ENCODE measurements around the gene ZNF318. TPM values are rescaled to one million over a fixed set of nuclear protein-coding genes. Genes with fewer than 3 reads are reported as not detected.
A peak's percentile ranks its signal among the peaks of the same experiment; 100 is the strongest.
"Not testable (repeated sequence)": the region's sequence is repeated elsewhere in the genome, so short reads cannot be mapped to it uniquely, and the experiment has no call there.

The ZNF318 gene
- total and polyA plus RNA-seq, 2 donors (not counting 1 experiment from before 2014, with no cell fraction given) = 79.7 to 91.8 TPM

DNA sequence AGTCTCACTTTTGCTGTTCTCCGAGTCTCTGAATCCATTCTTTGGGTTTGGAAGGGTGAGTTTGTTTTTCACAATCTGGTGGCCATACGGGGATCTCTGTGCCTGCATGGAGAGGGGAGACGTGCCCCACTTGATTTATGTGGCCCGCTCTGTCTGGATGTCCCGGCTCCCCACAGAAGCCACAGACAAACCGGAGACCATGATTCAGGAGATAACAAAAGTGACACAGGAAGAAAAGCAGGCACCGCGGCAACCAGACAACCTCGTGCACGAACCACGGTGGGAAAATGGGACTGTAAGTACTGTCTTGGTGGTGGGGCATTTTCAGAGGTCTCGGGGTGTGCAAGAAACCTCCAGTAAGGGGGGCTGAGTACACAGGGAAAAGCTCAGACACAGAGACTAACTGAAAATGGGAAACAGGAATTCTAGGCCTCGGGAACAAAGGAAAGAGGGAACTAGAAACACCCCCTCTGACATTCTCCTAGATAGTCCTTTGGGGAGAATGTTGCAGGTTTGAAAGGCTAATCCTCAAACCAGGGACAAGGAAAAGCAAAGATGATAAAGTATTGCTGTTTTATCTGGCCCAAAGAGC, 22.1 kb upstream of the ZNF318 start:
- H3K9me3 Mint-ChIP-seq (ENCODE audit: insufficient read depth) = no peaks in the 10 kb centered on the region
- no peak overlapping the region for H3K9ac ChIP-seq (ENCODE audit: low read length)
- ATAC-seq (ENCODE audit: low read depth) = no peak
- no peak overlapping the region for H3K4me3 ChIP-seq (ENCODE audit: control extremely low read depth in 1 of 5, extremely low read depth in 1 of 5, insufficient read depth in 1 of 5, low read depth in 2 of 5, low read length in 4 of 5)
- no peaks in the 10 kb centered on the region for H3K79me2 ChIP-seq (ENCODE audit: control insufficient read depth, insufficient read depth, low read length)
- peaks cover 0 to 13% (median 7%) of the 10 kb centered on the region in 4 experiments for H3K27me3 ChIP-seq (replicated peaks in 1 of 4; ENCODE audit: control extremely low read depth in 1 of 4, control insufficient read depth in 3 of 4, insufficient read depth in 4 of 4, low read length in 3 of 4)
- WGBS (ENCODE audit: insufficient coverage) = 11% methylated on average over 12 of the region's 13 CpGs
- H3K27ac Mint-ChIP-seq = no peak overlapping the region
- DNase-seq = no peak
- intact Hi-C loops (cut with micrococcal nuclease) = no loop called here
- POLR2A ChIA-PET = no interaction called here
- peaks cover 25% of the 10 kb centered on the region for H3K4me1 Mint-ChIP-seq
- H4K20me1 ChIP-seq (ENCODE audit: control insufficient read depth, insufficient read depth, low read length, poor library complexity, severe bottlenecking) = no peaks in the 10 kb centered on the region
- no peaks in the 10 kb centered on the region for H3K36me3 ChIP-seq (replicated peaks in 1 of 2; ENCODE audit: control extremely low read depth in 1 of 2, control insufficient read depth in 1 of 2, extremely low read depth in 1 of 2, insufficient read depth in 2 of 2, low read length in 1 of 2)
- H3K27ac ChIP-seq (ENCODE audit: low read length in 2 of 2) = no peak overlapping the region
- peak overlapping the region; percentile 63 for H2AFZ ChIP-seq (ENCODE audit: insufficient read depth, low read depth, low read length, poor library complexity, severe bottlenecking)
- peaks cover 22 to 23% of the 10 kb centered on the region in 2 donors for H3K4me1 ChIP-seq (ENCODE audit: control insufficient read depth in 2 of 2, insufficient read depth in 2 of 2, low read length in 2 of 2)
- no peaks in the 10 kb centered on the region for H3K9me3 ChIP-seq (ENCODE audit: control extremely low read depth in 1 of 3, control insufficient read depth in 2 of 3, insufficient read depth in 1 of 3, low read length in 2 of 3)
- peaks cover 16% of the 10 kb centered on the region for H3K27me3 Mint-ChIP-seq
- no peak for TF ChIP-seq CTCF (IDR thresholded peaks at IDR 0.05)
- no peak for TF ChIP-seq EZH2 (IDR thresholded peaks at IDR 0.05; ENCODE audit: borderline replicate concordance, insufficient read depth, low read depth, low read length, poor library complexity, severe bottlenecking)
- peak overlapping the region; percentile 49 for H3K4me2 ChIP-seq (replicated peaks; ENCODE audit: low read depth, low read length, poor library complexity, severe bottlenecking)
- CTCF ChIA-PET = interaction anchor here (1.2 to 2.5 kb wide), 3 partner anchors 22 to 128 kb away, joined by 3 to 12 read pairs (median 4); partner anchors contain the start of genes CRIP3 and ZNF318
- peak overlapping the region; percentile 20 for H3K4me3 Mint-ChIP-seq

DNA sequence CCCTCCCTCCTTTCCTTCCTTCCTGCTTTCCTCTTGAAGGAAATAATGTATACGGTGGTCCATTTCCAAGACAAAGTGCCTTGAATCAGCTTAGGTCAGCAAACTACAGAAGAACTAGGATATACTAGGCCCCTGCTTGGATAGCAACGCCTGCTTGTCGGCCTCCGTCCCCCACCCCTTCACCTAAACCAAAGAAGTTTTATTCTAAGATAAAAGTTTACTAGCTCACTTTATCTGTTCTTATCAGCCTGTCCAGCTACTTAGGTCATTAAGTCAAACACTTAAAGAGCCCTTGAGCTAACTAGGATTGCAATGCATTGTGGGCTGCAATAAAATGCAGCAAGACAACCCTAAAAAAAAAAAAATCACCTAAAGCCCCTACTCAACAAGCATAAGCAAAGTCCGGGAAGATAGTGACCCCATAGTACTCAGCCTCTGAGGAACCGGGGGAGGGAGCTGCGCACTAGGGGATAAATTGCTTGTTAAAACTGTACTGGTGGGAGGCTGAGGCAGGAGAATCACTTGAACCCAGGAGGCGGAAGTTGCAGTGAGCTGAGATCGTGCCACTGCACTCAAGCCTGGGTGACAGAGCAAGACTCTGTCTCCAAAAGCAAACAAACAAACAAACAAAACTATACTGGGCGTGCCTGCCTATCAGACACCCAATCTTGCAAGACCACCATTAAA, 21.4 kb upstream of the ZNF318 start:
- ChIA-PET POLR2A (interaction anchor here (1.2 kb wide), 1 partner anchor 11 kb away, joined by 5 read pairs; no protein-coding TSS in a partner anchor), CTCF (interaction anchor here (1.0 kb wide), 1 partner anchor 9 kb away, joined by 3 read pairs; no protein-coding TSS in a partner anchor)
- H3K27ac ChIP-seq (ENCODE audit: low read length in 2 of 2); H3K9me3 ChIP-seq (ENCODE audit: control extremely low read depth in 1 of 3, control insufficient read depth in 2 of 3, insufficient read depth in 1 of 3, low read length in 2 of 3); H3K79me2 ChIP-seq (ENCODE audit: control insufficient read depth, insufficient read depth, low read length); H3K9ac ChIP-seq (ENCODE audit: low read length); H4K20me1 ChIP-seq (ENCODE audit: control insufficient read depth, insufficient read depth, low read length, poor library complexity, severe bottlenecking); H3K4me3 ChIP-seq (ENCODE audit: control extremely low read depth in 1 of 5, extremely low read depth in 1 of 5, insufficient read depth in 1 of 5, low read depth in 2 of 5, low read length in 4 of 5); H3K9me3 Mint-ChIP-seq (ENCODE audit: insufficient read depth); intact Hi-C loops (cut with micrococcal nuclease); H3K27ac Mint-ChIP-seq; DNase-seq; H3K36me3 ChIP-seq (replicated peaks in 1 of 2; ENCODE audit: control extremely low read depth in 1 of 2, control insufficient read depth in 1 of 2, extremely low read depth in 1 of 2, insufficient read depth in 2 of 2, low read length in 1 of 2); ATAC-seq (ENCODE audit: low read depth): not testable (repeated sequence)
- Histone ChIP-seq H3K4me1 (ENCODE audit: control insufficient read depth in 2 of 2, insufficient read depth in 2 of 2, low read length in 2 of 2) (peaks cover 27 to 28% of the 10 kb centered on the region in 2 donors), H2AFZ (ENCODE audit: insufficient read depth, low read depth, low read length, poor library complexity, severe bottlenecking) (peak overlapping the region; percentile 63), H3K27me3 (replicated peaks in 1 of 4; ENCODE audit: control extremely low read depth in 1 of 4, control insufficient read depth in 3 of 4, insufficient read depth in 4 of 4, low read length in 3 of 4) (peaks cover 0 to 13% (median 7%) of the 10 kb centered on the region in 4 experiments), H3K4me2 (replicated peaks; ENCODE audit: low read depth, low read length, poor library complexity, severe bottlenecking) (peak overlapping the region; percentile 49)
- Mint-ChIP-seq H3K4me3 (peak overlapping the region; percentile 20), H3K27me3 (peaks cover 16% of the 10 kb centered on the region), H3K4me1 (peaks cover 30% of the 10 kb centered on the region)
- 77% methylated on average over 7 of the region's 10 CpGs for WGBS (ENCODE audit: insufficient coverage)

Data from B cell (primary cell).